Gastrocnemius medialis (tissue), 4 donors: ENCODE measurements around the gene LRP5. TPM values are rescaled to one million over a fixed set of nuclear protein-coding genes. Genes with fewer than 3 reads are reported as not detected.
A peak's percentile ranks its signal among the peaks of the same experiment; 100 is the strongest.

Experiments
- ATAC-seq, 2 donors: fragments of 150-250 bp; one replicate each; pipeline ENCODE4 v1.9.1; 2016
- DNase-seq, 2 donors: peaks; one replicate each; pipeline ENCODE4 v3.0.0-alpha.2; 2019
- H3K27ac ChIP-seq, 4 donors: fragments of 200-600 bp; sonication (generic); 1 replicate in 1 of 4; 2 replicates in 3 of 4; pipeline ENCODE4 v1.5.1; 2016 to 2018; ENCODE audit warnings: mild to moderate bottlenecking in 2 of 4, moderate library complexity in 1 of 4
- H3K27me3 ChIP-seq, 3 donors: fragments of 200-600 bp; sonication (generic) in 2 of 3; 1 replicate in 1 of 3; 2 replicates in 2 of 3; pipeline versions ENCODE4 v1.5.1 to v1.6.0; 2016 to 2019; ENCODE audit warnings: mild to moderate bottlenecking in 1 of 3, moderate library complexity in 1 of 3
- H3K36me3 ChIP-seq, 2 donors: fragments of 200-600 bp; sonication (generic) in 1 of 2; one replicate each; pipeline ENCODE4 v1.5.1; 2017 to 2018
- H3K4me1 ChIP-seq, 2 donors: fragments of 200-600 bp; sonication (generic) in 1 of 2; one replicate each; pipeline ENCODE4 v1.5.1; 2016 to 2017; ENCODE audit warnings: mild to moderate bottlenecking in 2 of 2
- H3K4me3 ChIP-seq, 4 donors: fragments of 200-600 bp; sonication (generic) in 3 of 4; 1 replicate in 1 of 4; 2 replicates in 3 of 4; pipeline ENCODE4 v1.5.1; 2016 to 2019; ENCODE audit warnings: mild to moderate bottlenecking in 2 of 4
- H3K9me3 ChIP-seq, 3 donors: fragments of 200-600 bp; sonication (generic) in 2 of 3; 1 replicate in 1 of 3; 2 replicates in 2 of 3; pipeline ENCODE4 v1.5.1; 2016 to 2019
- POLR2A ChIP-seq, 2 donors: fragments of 450-650 bp; IDR thresholded peaks; one replicate each; pipeline ENCODE4 v1.6.1; 2017; ENCODE audit warnings: antibody characterized with exemption in 2 of 2, mild to moderate bottlenecking in 2 of 2, moderate library complexity in 2 of 2
- in situ Hi-C, 4 donors: fragments of 200-750 bp; cut with MboI; loops; one replicate each; pipeline versions ENCODE4 v1.15.0 to v1.8.0; 2017; ENCODE audit warnings: low sequenced_read_pairs in 4 of 4
- intact Hi-C: fragments of 100-400 bp; cut with DNase I; formaldehyde crosslinking; loops from one replicate; pipeline ENCODE4 v1.15.1; 2023; ENCODE audit warnings: low total_unique reads
- total RNA-seq, 4 donors: library from RNA; depleted of rRNA; stranded (reverse); fragments of >200 nt; gene quantifications; one replicate each; pipeline versions ENCODE4 v1.1.0 to v1.2.3, GENCODE V29; 2016
- TF ChIP-seq, protein P1 (sequence below), 5 experiments: fragments of 450-650 bp in 3 of 5; fragments of 200-600 bp in 2 of 5; sonication (generic) in 2 of 5; IDR thresholded peaks in 4 of 5; conservative IDR thresholded peaks in 1 of 5; 1 replicate in 4 of 5; 2 replicates in 1 of 5; pipeline ENCODE4 v1.5.1; 2016 to 2019; ENCODE audit warnings: antibody characterized with exemption in 5 of 5, mild to moderate bottlenecking in 3 of 5, moderate library complexity in 3 of 5

The LRP5 gene
- total RNA-seq, 4 donors from 2014 or later, result 3.7 to 12.3 (median 8.1) TPM

- H3K27me3 ChIP-seq, result no peaks in the 10 kb centered on the region
- peak overlapping the region; percentile 59 to 85 (median 78) for H3K27ac ChIP-seq
- TF ChIP-seq, protein P1, sequence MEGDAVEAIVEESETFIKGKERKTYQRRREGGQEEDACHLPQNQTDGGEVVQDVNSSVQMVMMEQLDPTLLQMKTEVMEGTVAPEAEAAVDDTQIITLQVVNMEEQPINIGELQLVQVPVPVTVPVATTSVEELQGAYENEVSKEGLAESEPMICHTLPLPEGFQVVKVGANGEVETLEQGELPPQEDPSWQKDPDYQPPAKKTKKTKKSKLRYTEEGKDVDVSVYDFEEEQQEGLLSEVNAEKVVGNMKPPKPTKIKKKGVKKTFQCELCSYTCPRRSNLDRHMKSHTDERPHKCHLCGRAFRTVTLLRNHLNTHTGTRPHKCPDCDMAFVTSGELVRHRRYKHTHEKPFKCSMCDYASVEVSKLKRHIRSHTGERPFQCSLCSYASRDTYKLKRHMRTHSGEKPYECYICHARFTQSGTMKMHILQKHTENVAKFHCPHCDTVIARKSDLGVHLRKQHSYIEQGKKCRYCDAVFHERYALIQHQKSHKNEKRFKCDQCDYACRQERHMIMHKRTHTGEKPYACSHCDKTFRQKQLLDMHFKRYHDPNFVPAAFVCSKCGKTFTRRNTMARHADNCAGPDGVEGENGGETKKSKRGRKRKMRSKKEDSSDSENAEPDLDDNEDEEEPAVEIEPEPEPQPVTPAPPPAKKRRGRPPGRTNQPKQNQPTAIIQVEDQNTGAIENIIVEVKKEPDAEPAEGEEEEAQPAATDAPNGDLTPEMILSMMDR (IDR thresholded peaks at IDR 0.05 in 4 of 5, conservative IDR thresholded peaks at IDR 0.05 in 1 of 5), result no peak
- no peak for TF ChIP-seq POLR2A (IDR thresholded peaks at IDR 0.05)
- DNase-seq, result peak in 1 of 2 donors; percentile 37
- peaks cover 32 to 44% of the 10 kb centered on the region in 2 donors for H3K4me1 ChIP-seq
- no peaks in the 10 kb centered on the region for H3K9me3 ChIP-seq
- no peak for ATAC-seq
- H3K36me3 ChIP-seq, result no peaks in the 10 kb centered on the region
- in situ Hi-C loops, result loop anchor here in 1 of 4 donors (25.0 kb wide), 1 partner anchor 123 kb away; no protein-coding TSS in a partner anchor
- intact Hi-C loops, result loop anchor here (5.0 kb wide), 1 partner anchor 68 kb away; no protein-coding TSS in a partner anchor
- peak overlapping the region; percentile 63 to 89 (median 70) for H3K4me3 ChIP-seq
Observed at GRCh38 chr11:68314203-68315170, 2.1 kb downstream of the LRP5 start.

GRCh38 chr11:68315171-68315920 is 3.0 kb downstream of the LRP5 start:
- Histone ChIP-seq H3K4me3 (peak overlapping the region in 2 of 4 donors; percentile 2 to 63), H3K27me3 (no peaks in the 10 kb centered on the region), H3K36me3 (no peaks in the 10 kb centered on the region), H3K27ac (peak overlapping the region; percentile 59 to 85 (median 78)), H3K9me3 (no peaks in the 10 kb centered on the region), H3K4me1 (peaks cover 32 to 44% of the 10 kb centered on the region in 2 donors)
- TF ChIP-seq POLR2A (IDR thresholded peaks at IDR 0.05), result no peak
- TF ChIP-seq, protein P1 (IDR thresholded peaks at IDR 0.05 in 4 of 5, conservative IDR thresholded peaks at IDR 0.05 in 1 of 5), result no peak
- ATAC-seq (no peak), DNase-seq (no peak)
- in situ Hi-C loops (loop anchor here in 1 of 4 donors (25.0 kb wide), 1 partner anchor 122 kb away; no protein-coding TSS in a partner anchor), intact Hi-C loops (no loop called here)

DNA sequence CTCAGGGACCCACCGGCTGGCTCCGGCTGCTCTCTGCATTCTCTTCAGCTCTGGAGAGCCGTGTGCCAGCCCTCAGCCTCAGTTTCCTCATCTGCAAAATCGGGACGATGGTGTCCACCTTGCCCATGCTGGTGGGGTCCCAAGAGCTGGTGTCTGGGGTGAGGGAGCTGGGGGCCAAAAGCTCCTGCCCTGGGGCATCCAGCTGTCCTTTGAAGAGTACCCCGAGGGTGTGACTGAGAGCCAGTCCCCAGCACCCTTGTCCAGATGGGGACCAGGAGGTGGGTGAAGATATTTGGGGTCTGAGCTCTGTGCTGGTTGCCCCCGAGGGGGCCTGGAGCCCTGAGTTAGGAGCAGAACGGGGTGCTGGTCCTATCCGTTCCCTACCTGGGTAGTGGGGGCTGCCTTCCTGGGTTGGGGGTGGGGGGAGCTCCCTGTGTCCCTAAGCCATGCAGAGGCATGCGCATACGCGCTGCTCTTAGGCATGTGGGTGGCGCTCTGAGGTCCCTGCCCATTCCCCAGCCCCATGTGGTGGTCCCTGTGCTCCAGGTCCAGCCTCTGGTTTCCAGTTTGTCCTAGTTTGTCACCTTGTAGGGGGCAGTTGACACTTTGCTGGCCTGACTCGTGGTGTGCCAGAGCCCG is 4.9 kb downstream of the LRP5 start:
- Histone ChIP-seq H3K27me3 (no peaks in the 10 kb centered on the region), H3K36me3 (no peaks in the 10 kb centered on the region), H3K27ac (peak overlapping the region in 1 of 4 donors; percentile 35), H3K9me3 (no peaks in the 10 kb centered on the region), H3K4me1 (peaks cover 28 to 57% of the 10 kb centered on the region in 2 donors), H3K4me3 (no peak overlapping the region)
- TF ChIP-seq, protein P1 (IDR thresholded peaks at IDR 0.05 in 4 of 5, conservative IDR thresholded peaks at IDR 0.05 in 1 of 5), result no peak
- no peak for TF ChIP-seq POLR2A (IDR thresholded peaks at IDR 0.05)
- ATAC-seq (no peak), DNase-seq (no peak)
- intact Hi-C loops (no loop called here), in situ Hi-C loops (loop anchor here in 1 of 4 donors (25.0 kb wide), 1 partner anchor 120 kb away; no protein-coding TSS in a partner anchor)
